NT2/D1 (cell line): ENCODE data around the gene FAM240A.

Experiments used
- SUZ12 ChIP-seq: IDR thresholded peaks from 2 replicates; pipeline ENCODE4 v1.6.1; 2011; ENCODE audit not compliant: insufficient read length, insufficient read depth; ENCODE audit errors: extremely low read depth
- YY1 ChIP-seq: IDR thresholded peaks from 2 replicates; pipeline ENCODE4 v1.6.1; 2011; ENCODE audit not compliant: insufficient read length, insufficient read depth
- ZNF274 ChIP-seq: IDR thresholded peaks from 2 replicates; pipeline ENCODE4 v1.6.1; 2011; ENCODE audit warnings: mild to moderate bottlenecking, low read depth, low read length

GRCh38 chr3:46667061-46667621 is 54.8 kb downstream of the FAM240A start:
- TF ChIP-seq YY1 (no peak), ZNF274 (no peak), SUZ12 (no peak)
